ENCODE data around the gene TMEM94.

Gene TMEM94

DNA sequence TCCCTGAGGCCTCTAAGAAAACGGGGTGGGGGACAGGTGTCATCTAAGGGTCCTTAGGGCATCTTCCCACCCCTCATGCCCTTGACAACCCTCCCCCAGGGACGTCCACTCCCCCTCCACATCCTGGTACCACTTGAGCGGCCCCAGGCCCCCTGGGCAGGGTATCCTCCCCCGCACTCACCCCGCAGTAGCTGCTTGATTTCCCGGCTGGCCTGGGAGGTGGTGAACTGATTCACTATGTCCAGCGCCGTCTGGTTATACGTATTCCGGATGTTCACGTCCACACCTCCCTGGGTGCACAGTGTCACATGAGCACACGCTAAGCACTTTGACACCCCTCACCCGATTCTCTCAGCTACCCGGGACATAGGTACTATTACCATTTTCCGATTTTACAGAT is 49.2 kb downstream of the TMEM94 start:
- H3K9ac ChIP-seq (ENCODE audit: low read length): no peak overlapping the region
- H3K79me2 ChIP-seq (ENCODE audit: low read length): no peaks in the 10 kb centered on the region
- H3K9me2 ChIP-seq (replicated peaks; ENCODE audit: insufficient read depth, low read length): no peaks in the 10 kb centered on the region
- no peak overlapping the region for H3K27ac ChIP-seq (ENCODE audit: low read length)
- no peaks in the 10 kb centered on the region for H3K9me3 ChIP-seq (replicated peaks; ENCODE audit: insufficient read depth, low read length)
- no peaks in the 10 kb centered on the region for H3K36me3 ChIP-seq (replicated peaks; ENCODE audit: insufficient read depth, low read length)
- TF ChIP-seq, protein P1, sequence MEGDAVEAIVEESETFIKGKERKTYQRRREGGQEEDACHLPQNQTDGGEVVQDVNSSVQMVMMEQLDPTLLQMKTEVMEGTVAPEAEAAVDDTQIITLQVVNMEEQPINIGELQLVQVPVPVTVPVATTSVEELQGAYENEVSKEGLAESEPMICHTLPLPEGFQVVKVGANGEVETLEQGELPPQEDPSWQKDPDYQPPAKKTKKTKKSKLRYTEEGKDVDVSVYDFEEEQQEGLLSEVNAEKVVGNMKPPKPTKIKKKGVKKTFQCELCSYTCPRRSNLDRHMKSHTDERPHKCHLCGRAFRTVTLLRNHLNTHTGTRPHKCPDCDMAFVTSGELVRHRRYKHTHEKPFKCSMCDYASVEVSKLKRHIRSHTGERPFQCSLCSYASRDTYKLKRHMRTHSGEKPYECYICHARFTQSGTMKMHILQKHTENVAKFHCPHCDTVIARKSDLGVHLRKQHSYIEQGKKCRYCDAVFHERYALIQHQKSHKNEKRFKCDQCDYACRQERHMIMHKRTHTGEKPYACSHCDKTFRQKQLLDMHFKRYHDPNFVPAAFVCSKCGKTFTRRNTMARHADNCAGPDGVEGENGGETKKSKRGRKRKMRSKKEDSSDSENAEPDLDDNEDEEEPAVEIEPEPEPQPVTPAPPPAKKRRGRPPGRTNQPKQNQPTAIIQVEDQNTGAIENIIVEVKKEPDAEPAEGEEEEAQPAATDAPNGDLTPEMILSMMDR (IDR thresholded peaks at IDR 0.05; ENCODE audit: low read length): no peak
- TF ChIP-seq EZH2phosphoT487 (IDR thresholded peaks at IDR 0.05; ENCODE audit: low read length) (no peak), EZH2 (optimal IDR thresholded peaks at IDR 0.05; ENCODE audit: low read depth, low read length) (no peak)
- H3K4me3 ChIP-seq (ENCODE audit: low read length): no peak overlapping the region
- no peak overlapping the region for H2AFZ ChIP-seq (ENCODE audit: low read length)
- DNase-seq: no peak
- no peaks in the 10 kb centered on the region for H3K4me1 ChIP-seq (ENCODE audit: low read length)
- H3F3A ChIP-seq (ENCODE audit: insufficient read depth, low read length): no peaks in the 10 kb centered on the region
- H4K20me1 ChIP-seq (ENCODE audit: insufficient read depth, low read length): no peaks in the 10 kb centered on the region
- no peak overlapping the region for H3K4me2 ChIP-seq (ENCODE audit: low read depth, low read length)
- H3K27me3 ChIP-seq (replicated peaks; ENCODE audit: insufficient read depth, low read length): no peaks in the 10 kb centered on the region

DNA sequence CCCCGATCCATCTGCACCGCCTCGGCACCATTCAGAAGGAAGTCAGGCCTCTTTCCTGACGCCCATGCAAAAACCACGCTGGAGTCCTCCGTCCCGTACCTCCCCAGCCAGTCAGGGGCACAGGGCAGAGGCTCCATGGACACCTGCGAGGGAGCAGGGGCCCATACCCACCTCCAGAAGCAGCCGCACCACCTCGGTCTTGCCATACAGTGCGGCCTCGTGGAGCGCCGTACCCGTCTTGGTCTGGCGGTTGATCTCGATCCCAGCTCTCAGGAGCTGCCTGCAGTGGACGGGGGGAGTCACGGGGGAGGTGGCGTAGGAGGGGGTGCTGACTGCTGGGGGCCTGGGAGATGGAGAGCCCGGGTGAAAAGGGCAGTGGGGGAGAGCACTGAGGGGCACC is 49.7 kb downstream of the TMEM94 start:
- Histone ChIP-seq H3F3A (ENCODE audit: insufficient read depth, low read length) (no peaks in the 10 kb centered on the region), H3K27ac (ENCODE audit: low read length) (no peak overlapping the region), H2AFZ (ENCODE audit: low read length) (no peak overlapping the region), H3K36me3 (replicated peaks; ENCODE audit: insufficient read depth, low read length) (no peaks in the 10 kb centered on the region), H3K27me3 (replicated peaks; ENCODE audit: insufficient read depth, low read length) (no peaks in the 10 kb centered on the region), H3K9ac (ENCODE audit: low read length) (no peak overlapping the region), H3K9me2 (replicated peaks; ENCODE audit: insufficient read depth, low read length) (no peaks in the 10 kb centered on the region), H4K20me1 (ENCODE audit: insufficient read depth, low read length) (no peaks in the 10 kb centered on the region), H3K4me1 (ENCODE audit: low read length) (no peaks in the 10 kb centered on the region), H3K4me3 (ENCODE audit: low read length) (no peak overlapping the region), H3K4me2 (ENCODE audit: low read depth, low read length) (no peak overlapping the region), H3K79me2 (ENCODE audit: low read length) (no peaks in the 10 kb centered on the region), H3K9me3 (replicated peaks; ENCODE audit: insufficient read depth, low read length) (no peaks in the 10 kb centered on the region)
- DNase-seq: no peak
- TF ChIP-seq EZH2 (optimal IDR thresholded peaks at IDR 0.05; ENCODE audit: low read depth, low read length) (no peak), EZH2phosphoT487 (IDR thresholded peaks at IDR 0.05; ENCODE audit: low read length) (no peak)
- TF ChIP-seq, protein P1 (IDR thresholded peaks at IDR 0.05; ENCODE audit: low read length): no peak

DNA sequence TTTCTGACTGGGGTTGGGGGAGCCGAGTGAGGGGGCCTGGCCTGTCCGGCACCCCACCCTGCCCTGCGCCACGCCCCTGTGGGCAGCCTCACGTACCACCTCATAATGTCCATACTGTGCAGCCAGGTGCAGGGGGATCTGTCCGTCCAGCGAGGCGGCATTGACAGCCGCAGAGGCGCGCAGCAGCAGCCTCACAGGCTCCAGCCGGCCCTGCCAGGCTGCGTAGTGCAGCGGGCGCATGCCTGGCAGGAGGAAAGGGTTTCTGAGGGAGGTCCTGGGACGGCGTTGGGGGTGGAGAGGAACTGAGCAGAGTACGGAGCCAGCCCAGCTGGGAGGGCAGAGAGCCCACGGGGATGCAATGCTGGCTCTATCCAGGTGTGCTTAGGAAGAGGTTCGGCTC is 50.5 kb downstream of the TMEM94 start:
- Histone ChIP-seq H3K4me1 (ENCODE audit: low read length) (no peaks in the 10 kb centered on the region), H3K4me3 (ENCODE audit: low read length) (no peak overlapping the region), H3K27ac (ENCODE audit: low read length) (no peak overlapping the region), H3K79me2 (ENCODE audit: low read length) (no peaks in the 10 kb centered on the region), H3K9me3 (replicated peaks; ENCODE audit: insufficient read depth, low read length) (no peaks in the 10 kb centered on the region), H4K20me1 (ENCODE audit: insufficient read depth, low read length) (no peaks in the 10 kb centered on the region), H3K9me2 (replicated peaks; ENCODE audit: insufficient read depth, low read length) (no peaks in the 10 kb centered on the region), H3K9ac (ENCODE audit: low read length) (no peak overlapping the region), H2AFZ (ENCODE audit: low read length) (no peak overlapping the region), H3K36me3 (replicated peaks; ENCODE audit: insufficient read depth, low read length) (no peaks in the 10 kb centered on the region), H3K4me2 (ENCODE audit: low read depth, low read length) (no peak overlapping the region), H3F3A (ENCODE audit: insufficient read depth, low read length) (no peaks in the 10 kb centered on the region), H3K27me3 (replicated peaks; ENCODE audit: insufficient read depth, low read length) (no peaks in the 10 kb centered on the region)
- no peak for TF ChIP-seq EZH2 (optimal IDR thresholded peaks at IDR 0.05; ENCODE audit: low read depth, low read length)
- TF ChIP-seq, protein P1 (IDR thresholded peaks at IDR 0.05; ENCODE audit: low read length): no peak
- TF ChIP-seq EZH2phosphoT487 (IDR thresholded peaks at IDR 0.05; ENCODE audit: low read length): no peak
- DNase-seq: no peak

Measured in MM.1S (cell line).